Common myeloid progenitor, CD34-positive (primary cell): Measurements from ENCODE around the gene ZNF860.
"Not testable (repeated sequence)": the region's sequence is repeated elsewhere in the genome, so short reads cannot be mapped to it uniquely, and the experiment has no call there.

ENCODE experiments used
- CTCF ChIA-PET: fragments of 350-600 bp; sonication (Branson Sonifier 250); formaldehyde crosslinking; loops from one replicate; lab custom pipeline; 2021; ENCODE audit warnings: antibody characterized with exemption; lab: Charles Lee
- POLR2A ChIA-PET: fragments of 350-600 bp; sonication (Branson Sonifier 250); formaldehyde crosslinking; loops from one replicate; lab custom pipeline; 2021; ENCODE audit warnings: antibody characterized with exemption; lab: Charles Lee
- DNase-seq, 3 donors: peaks; one replicate each; pipeline versions ENCODE4 v3.0.0 to v3.0.0-alpha.2; 2013
- H3K27ac ChIP-seq, 2 experiments: 1 replicate in 1 of 2; 2 replicates in 1 of 2; pipeline ENCODE4 v1.7.0; 2013; ENCODE audit warnings: inconsistent platforms in 2 of 2, low read length in 2 of 2, mild to moderate bottlenecking in 2 of 2, low read depth in 1 of 2, moderate library complexity in 1 of 2; ENCODE audit not compliant: severe bottlenecking in 2 of 2, insufficient read depth in 1 of 2, poor library complexity in 1 of 2
- H3K27me3 ChIP-seq, 5 experiments: replicated peaks in 2 of 5; 1 replicate in 3 of 5; 2 replicates in 2 of 5; pipeline versions ENCODE4 v1.6.1 to v1.7.0; 2013; ENCODE audit warnings: low read length in 4 of 5, mild to moderate bottlenecking in 2 of 5, moderate library complexity in 2 of 5, inconsistent platforms in 1 of 5; ENCODE audit not compliant: insufficient read depth in 5 of 5, control insufficient read depth in 4 of 5
- H3K36me3 ChIP-seq, 4 experiments: 1 replicate in 2 of 4; 2 replicates in 2 of 4; pipeline versions ENCODE4 v1.6.1 to v1.7.0; 2013; ENCODE audit warnings: low read length in 3 of 4, control low read depth in 1 of 4, mild to moderate bottlenecking in 1 of 4; ENCODE audit not compliant: control insufficient read depth in 4 of 4, insufficient read depth in 4 of 4
- H3K4me1 ChIP-seq, 4 experiments: 1 replicate in 3 of 4; 2 replicates in 1 of 4; pipeline versions ENCODE4 v1.6.1 to v1.7.1; 2013; ENCODE audit warnings: low read length in 3 of 4, mild to moderate bottlenecking in 3 of 4, control low read depth in 1 of 4, inconsistent platforms in 1 of 4, moderate library complexity in 1 of 4; ENCODE audit not compliant: control insufficient read depth in 4 of 4, insufficient read depth in 4 of 4; ENCODE audit errors: control extremely low read depth in 1 of 4
- H3K4me3 ChIP-seq, 7 experiments: 1 replicate in 4 of 7; 2 replicates in 3 of 7; pipeline versions ENCODE4 v1.5.1 to v1.7.0; 2013; ENCODE audit warnings: mild to moderate bottlenecking in 7 of 7, low read length in 6 of 7, moderate library complexity in 6 of 7, inconsistent platforms in 2 of 7, low read depth in 2 of 7, control low read depth in 1 of 7; ENCODE audit not compliant: insufficient read depth in 4 of 7, control insufficient read depth in 1 of 7; ENCODE audit errors: extremely low read depth in 1 of 7
- H3K9me3 ChIP-seq, 5 experiments: 1 replicate in 4 of 5; 2 replicates in 1 of 5; pipeline versions ENCODE4 v1.6.1 to v1.7.1; 2013; ENCODE audit warnings: low read length in 4 of 5, mild to moderate bottlenecking in 2 of 5, inconsistent platforms in 1 of 5, low read depth in 1 of 5, moderate library complexity in 1 of 5; ENCODE audit not compliant: control insufficient read depth in 4 of 5, insufficient read depth in 2 of 5; ENCODE audit errors: control extremely low read depth in 1 of 5
- WGBS: methylation state at CpG from one replicate; pipeline ENCODE4 v1.1.5; 2013; ENCODE audit not compliant: insufficient coverage; 5-methylcytosine and 5-hydroxymethylcytosine counted together

The ZNF860 gene

DNA sequence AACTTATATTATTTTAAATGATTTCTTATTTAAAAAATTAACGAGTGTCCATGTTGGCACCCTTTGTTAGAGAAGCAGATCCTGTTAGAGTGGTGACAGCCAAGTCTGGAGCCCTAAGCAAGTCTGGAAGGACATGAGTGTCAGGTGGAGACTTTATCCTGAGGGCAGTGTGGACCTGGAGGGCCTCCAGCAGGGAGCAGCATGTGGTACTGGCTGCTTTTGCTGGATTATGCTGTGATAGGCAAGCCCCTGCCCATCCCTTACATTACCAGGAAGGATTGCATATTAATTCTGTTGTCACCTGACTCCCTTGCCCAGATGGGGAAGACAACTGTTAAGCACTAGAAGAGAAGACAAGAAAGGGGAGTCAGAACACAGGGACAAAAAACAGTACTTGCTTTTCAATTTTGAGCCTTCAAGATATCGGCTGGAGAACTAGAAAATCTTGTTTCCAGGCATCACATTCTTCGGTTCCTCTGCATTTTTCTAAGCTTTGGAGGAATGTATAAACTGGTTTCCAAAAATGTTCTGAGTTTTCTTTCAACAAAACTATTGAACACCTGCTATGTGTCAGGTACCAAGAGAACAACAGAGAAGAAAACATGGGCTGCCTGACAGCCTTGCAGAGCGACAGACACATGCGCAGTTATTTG is 22.7 kb downstream of the ZNF860 start:
- 100% methylated on average over 4 of the region's 5 CpGs for WGBS

DNA sequence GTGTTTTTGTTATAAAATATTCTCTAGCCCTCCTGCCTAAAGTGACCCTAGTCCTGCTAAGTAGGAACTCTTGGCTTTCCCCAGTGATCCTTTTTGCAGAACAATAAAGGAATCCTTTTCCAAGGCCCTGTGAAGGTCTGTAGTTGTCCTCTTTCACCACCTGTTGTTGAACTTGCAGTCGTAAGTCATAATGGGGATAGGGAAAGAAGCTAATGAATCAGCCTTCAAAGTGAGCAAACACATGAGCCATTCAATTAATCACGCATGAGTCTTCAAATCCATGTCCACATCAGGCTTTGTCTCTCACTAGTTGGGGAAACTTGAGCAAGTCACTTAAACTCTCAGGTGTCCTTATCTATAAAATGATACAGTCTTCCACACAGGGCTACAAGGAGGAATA is 27.6 kb downstream of the ZNF860 start:
- no peaks in the 10 kb centered on the region for H3K36me3 ChIP-seq
- H3K27ac ChIP-seq: no peak overlapping the region
- H3K4me1 ChIP-seq: peaks cover 0 to 4% (median 0%) of the 10 kb centered on the region in 4 experiments
- DNase-seq: no peak
- POLR2A ChIA-PET: no interaction called here
- H3K4me3 ChIP-seq: no peak overlapping the region
- no peaks in the 10 kb centered on the region for H3K9me3 ChIP-seq
- H3K27me3 ChIP-seq: no peaks in the 10 kb centered on the region
- CTCF ChIA-PET: interaction anchor here (0.8 kb wide), 1 partner anchor 11 kb away, joined by 4 read pairs; no protein-coding TSS in a partner anchor
- WGBS: 100% methylated on average over 2 of the region's 2 CpGs

More for the DNA sequence above, 22.7 kb downstream of the ZNF860 start:
- no peaks in the 10 kb centered on the region for H3K4me1 ChIP-seq
- no peaks in the 10 kb centered on the region for H3K27me3 ChIP-seq
- no peaks in the 10 kb centered on the region for H3K36me3 ChIP-seq
- H3K4me3 ChIP-seq: no peak overlapping the region
- H3K27ac ChIP-seq: no peak overlapping the region
- POLR2A ChIA-PET: no interaction called here
- CTCF ChIA-PET: no interaction called here
- no peak for DNase-seq
- no peaks in the 10 kb centered on the region for H3K9me3 ChIP-seq

DNA sequence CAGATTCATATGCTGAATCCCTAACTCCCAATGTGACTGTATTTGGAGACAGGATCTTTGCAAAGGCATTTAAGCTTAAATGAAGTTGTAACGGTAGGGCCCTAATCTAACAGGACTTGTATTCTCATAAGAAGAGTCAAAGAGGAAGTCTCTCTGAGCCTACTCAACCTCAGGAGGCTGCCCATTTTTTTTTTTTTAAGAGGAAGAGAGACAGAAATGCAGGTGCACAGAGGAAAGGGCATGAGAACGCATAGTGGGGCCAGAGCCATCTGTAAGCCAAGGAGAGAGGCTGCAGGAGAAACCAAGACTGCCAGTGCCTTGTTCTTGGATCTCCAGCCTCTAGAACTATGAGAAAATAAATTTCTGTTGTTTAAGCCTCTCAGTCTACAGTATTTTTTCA is 28.4 kb downstream of the ZNF860 start:
- peak in 2 of 3 donors; percentile 34 to 49 for DNase-seq
- Histone ChIP-seq H3K4me1 (peaks cover 0 to 4% (median 0%) of the 10 kb centered on the region in 4 experiments), H3K36me3 (no peaks in the 10 kb centered on the region), H3K4me3 (no peak overlapping the region), H3K27me3 (no peaks in the 10 kb centered on the region), H3K27ac (no peak overlapping the region), H3K9me3 (no peaks in the 10 kb centered on the region)
- WGBS: 40% methylated on average over 1 of the region's 2 CpGs
- CTCF ChIA-PET: interaction anchor here (0.8 to 1.2 kb wide), 2 partner anchors 10 to 119 kb away, joined by 3 to 4 read pairs; no protein-coding TSS in a partner anchor
- POLR2A ChIA-PET: no interaction called here

DNA sequence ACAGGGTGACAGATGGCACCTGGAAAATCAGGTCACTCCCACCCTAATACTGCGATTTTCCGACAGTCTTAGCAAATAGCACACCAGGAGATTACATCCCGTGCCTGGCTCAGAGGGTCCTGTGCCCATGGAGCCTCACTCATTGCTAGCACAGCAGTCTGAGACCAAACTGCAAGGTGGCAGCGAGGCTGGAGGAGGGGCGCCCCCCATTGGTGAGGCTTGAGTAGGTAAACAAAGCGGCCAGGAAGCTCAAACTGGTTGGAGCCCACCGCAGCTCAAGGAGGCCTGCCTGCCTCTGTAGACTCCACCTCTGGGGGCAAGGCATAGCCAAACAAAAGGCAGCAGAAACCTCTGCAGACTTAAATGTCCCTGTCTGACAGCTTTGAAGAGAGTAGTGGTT is 29.1 kb downstream of the ZNF860 start:
- POLR2A ChIA-PET: not testable (repeated sequence)
- CTCF ChIA-PET: interaction anchor here (1.2 kb wide), 1 partner anchor 118 kb away, joined by 3 read pairs; no protein-coding TSS in a partner anchor

DNA sequence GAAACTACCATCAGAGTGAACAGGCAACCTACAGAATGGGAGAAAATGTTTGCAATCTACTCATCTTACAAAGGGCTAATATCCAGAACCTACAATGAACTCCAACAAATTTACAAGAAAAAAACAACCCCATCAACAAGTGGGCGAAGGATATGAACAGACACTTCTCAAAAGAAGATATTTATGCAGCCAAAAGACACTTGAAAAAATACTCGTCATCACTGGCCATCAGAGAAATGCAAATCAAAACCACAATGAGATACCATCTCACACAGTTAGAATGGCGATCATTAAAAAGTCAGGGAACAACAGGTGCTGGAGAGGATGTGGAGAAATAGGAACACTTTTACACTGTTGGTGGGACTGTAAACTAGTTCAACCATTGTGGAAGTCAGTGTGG is 34.1 kb downstream of the ZNF860 start:
- H3K4me1 ChIP-seq, H3K27ac ChIP-seq, H3K27me3 ChIP-seq, H3K9me3 ChIP-seq, POLR2A ChIA-PET, CTCF ChIA-PET, H3K36me3 ChIP-seq, DNase-seq, H3K4me3 ChIP-seq: not testable (repeated sequence)
- WGBS: no CpG with 5 or more reads among the region's 3 CpGs

More for the DNA sequence above, 29.1 kb downstream of the ZNF860 start:
- 100% methylated on average over 1 of the region's 7 CpGs for WGBS
- not testable (repeated sequence) for H3K27ac ChIP-seq, DNase-seq, H3K27me3 ChIP-seq, H3K9me3 ChIP-seq, H3K4me1 ChIP-seq, H3K36me3 ChIP-seq, H3K4me3 ChIP-seq

DNA sequence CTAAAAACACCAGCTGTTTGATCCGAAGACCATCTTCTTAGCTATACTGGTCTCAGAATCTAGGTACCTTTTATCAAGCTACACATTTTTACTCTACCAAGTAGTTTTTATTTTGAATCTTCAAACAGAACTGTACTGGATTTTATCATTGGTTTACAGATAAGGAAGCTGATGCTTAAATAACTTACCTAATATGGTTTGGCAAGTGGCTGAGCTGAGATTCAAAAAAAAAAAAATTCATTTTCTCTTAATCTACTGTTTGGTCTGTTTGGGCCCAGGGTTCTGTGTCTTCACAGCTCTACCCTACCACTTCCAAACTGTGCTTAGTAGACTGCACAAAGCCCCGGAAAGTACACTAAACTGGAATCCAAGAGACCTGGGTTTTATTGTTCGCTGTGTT is 35.7 kb downstream of the ZNF860 start:
- H3K27ac ChIP-seq: no peak overlapping the region
- 100% methylated on average over 2 of the region's 3 CpGs for WGBS
- ChIA-PET CTCF (interaction anchor here (1.1 to 4.7 kb wide), 6 partner anchors 9 to 158 kb away, joined by 3 to 50 read pairs (median 10); no protein-coding TSS in a partner anchor), POLR2A (no interaction called here)
- no peaks in the 10 kb centered on the region for H3K4me1 ChIP-seq
- no peak overlapping the region for H3K4me3 ChIP-seq
- H3K27me3 ChIP-seq: no peaks in the 10 kb centered on the region
- no peak for DNase-seq
- H3K36me3 ChIP-seq: no peaks in the 10 kb centered on the region
- H3K9me3 ChIP-seq: no peaks in the 10 kb centered on the region

DNA sequence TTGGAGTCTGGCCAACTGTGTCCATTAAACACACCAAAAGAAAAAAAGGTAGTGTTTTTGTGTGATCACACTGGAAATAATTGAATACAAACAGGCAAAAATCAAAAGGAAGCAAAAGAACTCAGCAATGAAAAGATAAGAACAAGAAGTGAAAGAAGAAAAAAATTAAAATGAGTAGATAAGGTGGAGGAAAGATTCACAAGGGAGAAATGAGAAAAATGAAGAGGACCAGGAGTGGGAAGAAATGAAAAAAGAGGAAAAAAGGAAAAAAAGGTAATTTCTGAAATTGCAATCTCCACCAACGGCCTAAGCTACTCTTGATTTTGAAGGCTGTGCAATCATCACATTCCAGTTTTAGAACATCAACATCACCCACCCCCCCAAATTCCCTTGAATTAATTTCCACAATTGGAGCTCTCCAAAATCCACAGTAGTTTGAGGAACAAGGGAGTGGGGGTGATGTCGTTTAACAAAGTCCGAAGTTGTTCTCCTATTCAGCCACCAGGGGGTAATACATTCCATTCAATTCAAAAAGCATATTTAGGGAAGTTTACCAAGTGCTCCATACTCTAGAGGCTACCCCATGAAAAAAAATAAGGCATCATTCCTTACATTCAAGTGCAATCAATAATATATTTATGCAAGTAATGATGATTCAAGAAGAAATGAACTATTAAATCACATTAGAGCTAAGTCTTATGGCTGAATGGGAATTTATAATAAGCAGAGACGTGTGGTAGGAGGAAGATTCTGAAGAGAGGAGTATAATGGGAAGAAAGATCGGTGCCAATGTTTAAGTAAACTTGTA is 37.4 kb downstream of the ZNF860 start:
- no peak overlapping the region for H3K27ac ChIP-seq
- WGBS: no CpG with 5 or more reads among the region's 5 CpGs
- no peaks in the 10 kb centered on the region for H3K36me3 ChIP-seq
- CTCF ChIA-PET: interaction anchor here (0.8 to 4.7 kb wide), 21 partner anchors 10 to 356 kb away, joined by 3 to 50 read pairs (median 4); no protein-coding TSS in a partner anchor
- POLR2A ChIA-PET: no interaction called here
- peak; percentile 70 to 73 (median 72) for DNase-seq
- H3K27me3 ChIP-seq: no peaks in the 10 kb centered on the region
- no peak overlapping the region for H3K4me3 ChIP-seq
- no peaks in the 10 kb centered on the region for H3K9me3 ChIP-seq
- H3K4me1 ChIP-seq: no peaks in the 10 kb centered on the region
